RPMI8226 (cell line): ENCODE data around the gene PTX3.

Experiments
- DNase-seq: peaks from one replicate; pipeline ENCODE4 v3.0.0-alpha.2; 2015

Gene PTX3

DNA sequence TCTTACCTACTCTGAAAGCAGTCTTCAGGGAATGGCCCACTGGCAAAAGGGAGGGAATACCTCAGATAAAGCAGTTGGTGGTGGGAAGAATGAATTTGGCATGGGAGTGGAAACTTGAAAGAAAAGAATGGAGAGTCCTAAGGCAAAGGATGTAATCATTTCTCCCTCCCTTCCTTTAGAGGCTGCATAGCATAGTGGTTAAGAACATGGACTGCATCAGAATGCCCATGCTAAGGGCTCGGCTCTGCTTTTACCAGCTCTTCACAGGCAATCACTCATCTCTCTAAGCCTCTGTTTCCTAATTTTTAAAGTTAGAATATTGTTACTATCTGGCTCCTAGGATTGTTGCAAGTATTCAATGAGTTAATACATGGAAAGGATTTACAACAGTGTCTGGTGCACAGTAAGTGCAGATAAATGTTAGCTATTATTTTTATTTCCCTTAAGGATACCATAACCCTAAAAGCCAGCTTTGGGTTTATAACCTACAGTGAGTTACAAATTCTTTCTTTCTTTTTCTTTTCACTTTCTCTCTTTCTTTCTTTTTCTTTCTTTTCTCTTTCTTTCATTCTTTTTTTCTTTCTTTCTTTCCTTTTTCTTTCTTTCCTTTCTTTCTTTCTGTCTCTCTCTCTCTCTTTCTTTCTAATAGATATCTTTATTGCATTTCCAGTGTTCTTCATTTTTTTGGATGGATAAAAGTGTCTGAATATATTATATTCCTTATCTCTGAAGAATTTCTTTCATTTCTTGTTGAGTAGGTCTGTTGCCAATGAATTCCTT lies 43.0 kb downstream of the PTX3 start:
- DNase-seq: no peak

DNA sequence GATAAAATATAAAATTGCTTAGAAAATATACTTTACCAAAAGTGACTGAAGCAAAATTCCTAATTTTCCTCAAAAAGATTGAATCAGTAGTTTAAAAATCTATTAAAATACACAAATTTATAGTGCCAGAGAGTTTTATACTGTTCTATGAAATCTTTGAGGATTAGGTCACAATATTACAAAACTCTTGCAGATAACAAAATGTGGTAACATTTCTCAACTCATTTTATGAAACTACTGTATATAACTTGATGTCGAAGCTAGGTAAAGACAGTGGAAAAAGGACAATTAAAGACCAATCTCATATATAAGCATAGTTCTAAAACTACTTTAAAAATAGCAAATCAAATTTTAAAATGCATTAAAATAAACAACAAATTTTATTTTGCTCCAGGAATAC lies 50.7 kb downstream of the PTX3 start:
- DNase-seq: no peak

DNA sequence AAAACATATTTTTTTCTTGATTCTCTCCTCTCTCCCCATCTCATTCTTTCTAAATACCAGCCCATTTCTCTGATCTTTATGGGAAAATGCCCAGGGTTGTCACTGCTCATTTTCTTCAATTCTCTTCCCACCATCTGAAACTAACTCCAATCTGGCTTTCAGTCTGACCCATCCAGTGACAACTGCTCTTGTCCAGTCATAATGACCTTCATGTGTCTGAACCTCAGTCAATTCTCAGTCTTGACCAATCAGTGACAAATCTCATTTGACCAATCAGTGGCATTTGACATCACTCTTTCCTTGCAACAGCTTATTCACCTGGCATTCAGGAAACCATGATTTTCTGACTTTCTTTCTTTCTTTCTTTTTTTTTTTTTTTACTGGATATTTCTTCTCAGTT lies 51.5 kb downstream of the PTX3 start:
- no peak for DNase-seq

DNA sequence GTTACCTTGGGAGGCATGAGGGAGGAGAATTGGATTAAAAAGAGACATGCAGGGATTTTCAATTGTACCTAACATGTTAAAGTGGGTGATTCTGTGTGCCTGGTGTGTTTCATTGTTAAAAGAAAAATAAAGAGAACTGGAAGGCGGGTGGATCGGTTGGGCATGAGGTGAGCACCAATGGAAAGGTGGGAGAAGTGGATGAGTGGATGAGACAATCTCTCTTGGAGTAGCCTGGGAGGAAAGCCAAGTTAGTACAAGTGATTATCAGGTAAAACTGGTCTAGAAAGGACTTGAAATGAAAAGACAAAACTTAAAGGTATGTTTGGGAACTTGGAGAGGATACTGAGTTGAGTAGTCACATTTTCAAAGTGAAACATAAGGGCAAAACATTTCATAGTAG lies 54.5 kb downstream of the PTX3 start:
- no peak for DNase-seq
